ENCODE results near the gene SULT2B1. TPM values are rescaled to one million over a fixed set of nuclear protein-coding genes. Genes with fewer than 3 reads are reported as not detected.

The SULT2B1 gene
- total RNA-seq, result not detected in 2 replicates

GRCh38 chr19:48551437-48552302 lies at the start of gene SULT2B1:
TSS of gene SULT2B1 (plus strand) at chr19:48552172. CDS start at chr19:48552253, 81 bp downstream.

GRCh38 chr19:48511800-48512503 lies 40.0 kb upstream of the SULT2B1 start, which contains the start of gene LMTK3:
TSS of gene LMTK3 (minus strand) at chr19:48511835. CDS start at chr19:48511576, 259 bp downstream.

GRCh38 chr19:48606463-48607358 lies 54.7 kb downstream of the SULT2B1 start, which contains the start of gene SPACA4:
TSS of gene SPACA4 (plus strand) at chr19:48606742. CDS start at chr19:48606979, 237 bp downstream.

GRCh38 chr19:48614436-48615230 lies 62.7 kb downstream of the SULT2B1 start, which contains the start of gene FAM83E:
TSS of gene FAM83E (minus strand) at chr19:48615076. CDS start at chr19:48613372, 1,704 bp downstream.

GRCh38 chr19:48618916-48619691 lies 67.1 kb downstream of the SULT2B1 start, which contains the start of the genes RPL18 and SPHK2:
TSS of gene RPL18 (minus strand) at chr19:48619178. CDS start at chr19:48619143, 35 bp downstream.
TSS of gene SPHK2 (plus strand) at chr19:48619506. CDS start at chr19:48620515, 1,009 bp downstream.

GRCh38 chr19:48636859-48637448 lies 85.0 kb downstream of the SULT2B1 start, which contains the start of gene DBP:
TSS of gene DBP (minus strand) at chr19:48637379. CDS start at chr19:48636994, 385 bp downstream.

GRCh38 chr19:48646001-48646721 lies 94.2 kb downstream of the SULT2B1 start, which contains the start of gene CA11:
TSS of gene CA11 (minus strand) at chr19:48646187. CDS start at chr19:48645632, 555 bp downstream.

Other genes starting within 250 kb of the SULT2B1 start
- gene EMP3, start 226.6 kb upstream of the SULT2B1 start, total RNA-seq, result 22.4 and 33.9 TPM in 2 replicates
- 1.7 and 2.9 TPM in 2 replicates for gene TMEM143, start 188.2 kb upstream of the SULT2B1 start, total RNA-seq
- gene SYNGR4, start 187.8 kb upstream of the SULT2B1 start, total RNA-seq, result not detected in 2 replicates
- gene KDELR1, start 160.6 kb upstream of the SULT2B1 start, total RNA-seq, result 29.8 and 35.1 TPM in 2 replicates
- gene GRIN2D, start 158.5 kb upstream of the SULT2B1 start, total RNA-seq, result 0.15 and 0.32 TPM in 2 replicates
- gene GRWD1, start 106.2 kb upstream of the SULT2B1 start, total RNA-seq, result 44.5 and 65.8 TPM in 2 replicates
- 0.30 and 0.32 TPM in 2 replicates for gene KCNJ14, start 96.6 kb upstream of the SULT2B1 start, total RNA-seq
- gene CYTH2, start 82.8 kb upstream of the SULT2B1 start, total RNA-seq, result 66.7 and 101 TPM in 2 replicates
- gene LMTK3, start 40.3 kb upstream of the SULT2B1 start, total RNA-seq, result under 0.01 and 0.61 TPM in 2 replicates
- gene SPACA4, start 54.6 kb downstream of the SULT2B1 start, total RNA-seq, result not detected in 2 replicates
- gene FAM83E, start 62.9 kb downstream of the SULT2B1 start, total RNA-seq, result 0.65 and 1.1 TPM in 2 replicates
- 2,633 and 3,123 TPM in 2 replicates for gene RPL18, start 67.0 kb downstream of the SULT2B1 start, total RNA-seq
- 8.4 and 10.5 TPM in 2 replicates for gene SPHK2, start 67.3 kb downstream of the SULT2B1 start, total RNA-seq
- 1.2 and 1.6 TPM in 2 replicates for gene DBP, start 85.2 kb downstream of the SULT2B1 start, total RNA-seq
- 0.65 and 1.2 TPM in 2 replicates for gene CA11, start 94.0 kb downstream of the SULT2B1 start, total RNA-seq
- gene NTN5, start 120.8 kb downstream of the SULT2B1 start, total RNA-seq, result not detected in 2 replicates
- not detected in 2 replicates for gene FUT2, start 143.8 kb downstream of the SULT2B1 start, total RNA-seq
- gene MAMSTR, start 167.6 kb downstream of the SULT2B1 start, total RNA-seq, result 0.32 TPM in 1 of 2 replicates, not detected in the other
- gene RASIP1, start 188.4 kb downstream of the SULT2B1 start, total RNA-seq, result 68.2 and 85.8 TPM in 2 replicates
- 0.30 and 0.32 TPM in 2 replicates for gene IZUMO1, start 194.7 kb downstream of the SULT2B1 start, total RNA-seq
- gene FUT1, start 200.5 kb downstream of the SULT2B1 start, total RNA-seq, result 5.5 and 6.4 TPM in 2 replicates
- not detected in 2 replicates for gene FGF21, start 203.4 kb downstream of the SULT2B1 start, total RNA-seq

Measured in epithelial cell of umbilical artery (primary cell).